HT1080 (cell line): Measurements from ENCODE around the gene TACR2. TPM values are rescaled to one million over a fixed set of nuclear protein-coding genes. Genes with fewer than 3 reads are reported as not detected.

Experiments used
- DNase-seq: peaks from one replicate; pipeline ENCODE4 v3.0.0-alpha.2; 2015; ENCODE audit warnings: low read depth
- total RNA-seq: library from RNA; depleted of rRNA; stranded (reverse); fragments of >200 nt; shearing (Covaris generic); gene quantifications from 2 replicates; pipeline ENCODE4 v1.2.3, GENCODE V29; 2014

TACR2 gene
- total RNA-seq, 1 experiment from 2014 or later, result not detected

DNA sequence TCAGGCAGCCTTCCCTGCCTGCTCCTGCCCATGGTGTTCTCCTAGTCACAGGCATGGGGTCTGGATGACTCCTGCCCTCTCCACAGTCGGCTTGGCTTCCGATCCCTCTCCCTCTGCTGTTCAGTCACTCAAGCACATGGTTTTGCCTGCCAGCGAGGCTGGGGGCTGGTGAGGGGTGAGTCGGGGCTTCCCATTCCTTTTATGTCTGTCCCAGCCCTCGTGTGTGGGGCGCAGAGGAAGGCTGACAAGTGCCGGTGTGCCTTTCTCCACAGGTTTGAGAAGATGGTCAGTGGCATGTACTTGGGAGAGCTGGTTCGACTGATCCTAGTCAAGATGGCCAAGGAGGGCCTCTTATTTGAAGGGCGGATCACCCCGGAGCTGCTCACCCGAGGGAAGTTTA lies 40.1 kb downstream of the TACR2 start:
- DNase-seq, result no peak

DNA sequence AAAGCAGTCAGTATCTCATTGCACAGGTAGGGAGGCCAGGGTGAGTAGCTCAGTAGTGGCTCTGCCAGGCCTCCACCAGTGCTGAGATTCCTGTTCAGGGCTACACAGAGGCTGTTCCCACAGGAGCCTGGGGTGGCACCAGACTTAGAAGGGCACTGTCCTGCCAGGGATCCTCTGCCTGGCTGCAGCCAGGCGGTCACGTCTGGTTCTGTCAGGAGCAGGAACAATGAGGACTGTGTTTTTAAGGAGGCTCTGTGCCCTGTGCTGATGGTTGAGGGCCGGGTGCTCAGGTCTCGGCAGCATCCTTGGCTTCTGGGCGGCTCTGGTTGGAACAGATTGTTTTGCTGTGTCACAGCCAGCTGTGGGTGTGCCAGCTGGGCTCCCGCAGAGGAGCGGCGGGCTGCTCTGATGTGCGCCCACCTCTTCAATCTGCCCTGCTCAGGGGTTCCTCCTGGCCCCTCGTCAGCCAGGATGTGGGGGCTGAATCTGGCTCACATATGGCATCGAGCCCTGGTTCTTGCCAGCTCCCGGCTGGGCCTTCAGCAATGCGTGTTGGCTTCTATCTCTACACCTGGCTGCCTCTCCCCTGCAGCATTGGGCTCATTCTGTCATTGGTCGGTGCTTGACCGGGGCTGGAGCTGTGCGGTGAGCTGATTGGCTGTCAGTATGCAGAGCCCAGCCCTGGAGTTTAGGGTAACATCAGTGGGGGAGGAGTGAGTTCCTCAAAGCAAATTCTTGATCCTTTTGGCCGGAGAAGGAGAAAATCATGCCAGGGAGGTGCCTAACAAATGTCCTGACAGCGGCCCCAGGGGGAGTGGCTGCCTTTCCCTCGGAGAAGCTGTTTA lies 41.2 kb downstream of the TACR2 start:
- no peak for DNase-seq

- no peak for DNase-seq
Observed at GRCh38 chr10:69374931-69375306, 41.8 kb downstream of the TACR2 start.

DNA sequence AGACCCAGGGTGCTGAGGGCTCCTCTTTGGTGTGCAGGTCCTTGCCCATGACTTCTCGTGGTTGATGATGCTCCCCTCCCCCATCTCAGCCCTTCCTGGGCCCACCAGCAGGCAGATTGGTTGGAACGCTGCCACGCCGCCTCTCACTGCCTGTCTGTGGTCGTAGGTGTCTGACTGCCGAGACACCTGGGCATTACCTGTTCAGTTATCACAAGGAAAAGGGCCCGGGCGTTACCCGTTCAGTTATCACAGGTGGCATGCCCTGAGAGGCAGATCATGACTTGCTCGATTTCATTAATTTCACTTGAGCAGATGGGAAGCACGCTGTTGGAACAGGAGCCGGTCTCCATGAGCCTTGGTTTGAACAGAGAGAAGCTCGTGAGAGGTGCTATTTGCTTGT lies 42.5 kb downstream of the TACR2 start:
- DNase-seq, result no peak

GRCh38 chr10:69372126-69372980 lies 44.4 kb downstream of the TACR2 start:
- no peak for DNase-seq

GRCh38 chr10:69367469-69367868 lies 49.2 kb downstream of the TACR2 start:
- no peak for DNase-seq

- DNase-seq, result no peak
Observed at GRCh38 chr10:69366738-69367137, 50.0 kb downstream of the TACR2 start.

- DNase-seq, result no peak
Observed at GRCh38 chr10:69364232-69364940, 52.3 kb downstream of the TACR2 start.

DNA sequence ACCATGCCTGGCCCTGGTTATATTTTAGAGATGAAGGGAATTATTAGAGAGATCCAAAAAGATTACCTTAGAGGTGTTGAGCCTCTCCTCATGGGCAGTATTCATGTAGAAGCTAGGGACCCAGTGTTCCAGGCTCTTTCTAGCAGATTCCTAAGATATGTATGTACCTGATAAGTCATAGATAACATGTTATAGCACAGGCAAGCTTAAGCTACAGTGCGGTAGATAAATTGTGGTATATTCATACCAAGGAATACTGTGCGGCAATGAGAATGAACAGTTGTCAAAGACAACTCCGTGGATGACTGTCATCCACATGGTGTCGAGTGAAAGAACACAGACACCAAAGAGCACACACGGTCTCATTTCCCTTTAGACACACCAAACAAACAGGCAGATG lies 53.1 kb downstream of the TACR2 start:
- no peak for DNase-seq

GRCh38 chr10:69362471-69362954 lies 54.2 kb downstream of the TACR2 start:
- DNase-seq, result peak; percentile 83

DNA sequence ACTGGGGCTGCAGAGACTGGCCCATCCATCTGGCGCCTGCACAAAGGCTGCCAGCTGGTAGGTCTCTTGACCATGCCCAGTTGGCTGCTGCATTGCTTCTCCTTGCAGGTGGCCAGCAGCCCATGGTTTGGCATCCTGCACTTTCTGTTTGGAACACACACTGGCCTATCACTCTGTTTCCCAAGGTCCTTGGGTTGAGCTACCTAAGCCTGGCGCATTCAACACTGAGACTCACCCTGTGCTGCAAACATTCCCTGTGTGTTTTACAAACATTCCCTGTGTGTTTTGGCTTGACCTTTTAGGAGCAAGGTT lies 55.5 kb downstream of the TACR2 start:
- no peak for DNase-seq

DNA sequence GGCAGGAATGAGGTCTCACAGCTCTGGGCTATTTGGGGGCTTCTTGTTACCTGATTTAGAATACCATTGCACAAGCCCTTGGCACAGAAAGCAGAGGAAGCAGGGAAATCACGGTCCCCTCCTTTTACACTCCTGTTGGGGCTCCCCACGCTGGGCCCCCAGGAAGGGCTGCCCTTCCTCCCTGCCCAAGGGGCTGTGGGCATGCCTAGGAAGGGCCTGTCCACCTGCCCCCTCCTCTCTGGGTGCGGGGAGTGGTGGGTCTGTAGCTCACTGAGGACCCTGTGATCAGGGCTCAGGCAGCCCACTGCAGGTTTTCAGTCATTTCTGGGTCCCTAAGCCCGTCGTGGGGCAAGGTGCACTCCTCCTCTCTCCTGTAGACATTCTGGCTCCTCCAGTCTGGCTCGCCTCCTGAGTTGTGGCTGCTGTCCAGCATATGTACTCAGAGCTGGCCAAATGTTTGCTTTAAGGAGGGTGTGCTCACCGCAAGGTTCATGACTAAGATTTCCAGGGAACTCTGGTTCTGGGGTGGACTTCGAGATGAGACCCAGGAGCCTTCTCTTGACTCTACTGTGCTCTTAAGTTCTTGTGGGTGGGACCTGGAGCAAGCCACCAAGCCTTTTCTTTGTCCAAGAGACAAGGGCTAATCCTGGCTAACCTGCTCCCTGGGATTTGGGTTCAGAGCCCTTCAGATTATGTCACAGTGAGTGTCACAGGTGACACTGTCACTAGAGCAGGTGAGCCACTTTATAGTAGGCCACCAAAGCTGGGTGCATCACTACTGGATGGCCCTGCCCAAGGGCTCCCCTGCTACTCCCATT lies 56.0 kb downstream of the TACR2 start:
- peak; percentile 90 for DNase-seq

DNA sequence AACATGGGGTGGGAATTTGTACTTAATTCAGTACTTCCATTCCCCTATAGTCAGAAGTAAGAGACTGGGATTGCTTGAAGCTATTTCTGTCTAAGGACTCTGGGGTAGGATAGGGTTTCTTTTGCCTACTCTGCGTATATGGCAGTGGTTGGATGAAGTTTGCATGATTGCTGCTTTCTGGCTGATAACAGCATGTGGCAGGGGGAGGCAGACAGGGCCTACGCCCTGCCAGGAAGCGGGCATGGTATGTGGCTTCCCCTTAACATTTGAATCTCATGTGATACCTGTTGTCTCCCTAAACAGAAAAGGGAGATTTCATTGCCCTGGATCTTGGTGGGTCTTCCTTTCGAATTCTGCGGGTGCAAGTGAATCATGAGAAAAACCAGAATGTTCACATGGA lies 57.1 kb downstream of the TACR2 start:
- no peak for DNase-seq

DNA sequence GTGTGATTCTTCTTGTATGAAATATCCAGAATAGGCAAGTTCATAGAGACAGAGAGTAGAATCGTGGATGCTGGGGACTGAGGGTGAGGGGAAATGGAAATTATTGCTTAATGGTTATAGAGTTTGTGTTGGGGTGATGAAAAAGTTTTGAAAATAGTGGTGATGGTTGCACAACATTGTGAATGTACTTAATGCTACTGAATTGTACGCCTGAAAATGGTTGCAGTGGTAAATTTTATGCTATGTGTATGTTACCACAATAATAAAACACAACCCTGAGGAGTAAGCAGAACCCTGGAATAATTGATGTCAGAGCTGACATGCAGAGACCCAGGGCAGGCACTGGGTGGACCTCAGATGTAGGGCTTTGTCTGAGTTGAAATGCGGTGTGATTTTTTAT lies 57.6 kb downstream of the TACR2 start:
- no peak for DNase-seq

- no peak for DNase-seq
Observed at GRCh38 chr10:69358148-69358795, 58.4 kb downstream of the TACR2 start.

- DNase-seq, result no peak
Observed at GRCh38 chr10:69356187-69356586, 60.5 kb downstream of the TACR2 start.

DNA sequence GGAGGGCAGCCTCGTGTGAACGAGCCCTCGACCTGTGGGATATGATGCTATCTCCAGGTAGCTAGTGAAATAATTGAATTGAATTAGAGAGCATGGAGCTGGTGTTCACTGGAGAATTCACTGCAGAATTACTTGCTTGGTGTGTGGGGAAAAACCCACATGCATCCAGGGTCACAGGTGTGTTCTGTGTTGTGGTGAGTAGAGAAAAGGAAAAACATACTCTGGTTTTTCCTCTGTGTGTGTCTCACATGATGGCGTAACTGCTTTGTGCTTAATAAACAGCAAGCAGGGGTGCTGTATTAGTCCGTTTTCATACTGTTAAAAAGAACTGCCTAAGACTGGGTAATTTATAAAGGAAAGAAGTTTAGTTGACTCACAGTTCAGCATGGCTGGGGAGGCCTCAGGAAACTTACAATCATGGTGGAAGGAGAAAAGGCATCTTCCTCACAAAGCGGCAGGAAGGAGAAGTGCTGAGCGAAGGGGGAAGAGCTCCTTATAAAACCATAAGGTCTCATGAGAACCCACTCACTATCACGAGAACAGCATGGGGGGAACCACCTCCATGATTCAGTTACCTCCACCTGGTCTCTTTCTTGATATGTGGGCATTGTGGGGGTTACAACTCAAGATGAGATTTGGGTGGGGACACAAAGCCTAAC lies 62.6 kb downstream of the TACR2 start:
- no peak for DNase-seq
